Stimulated activated CD8-positive, alpha-beta memory T cell treated with anti-CD3 and anti-CD28 coated beads, Interleukin-12 subunit alpha, Interleukin-12 subunit beta, amount 100 ng/mL, for 1 hour (primary cell): ENCODE measurements around the gene WFDC11.
"Not testable (repeated sequence)": the region's sequence is repeated elsewhere in the genome, so short reads cannot be mapped to it uniquely, and the experiment has no call there.

ENCODE experiments used
- DNase-seq: peaks from one replicate; pipeline ENCODE4 v3.0.0-alpha.2; 2020; ENCODE audit warnings: low read depth

The WFDC11 gene

GRCh38 chr20:45670139-45670538 lies at the start of gene WFDC11:
TSS of gene WFDC11 (minus strand) at chr20:45670239. CDS start at chr20:45650600, 19,639 bp downstream.
- no peak for DNase-seq

DNA sequence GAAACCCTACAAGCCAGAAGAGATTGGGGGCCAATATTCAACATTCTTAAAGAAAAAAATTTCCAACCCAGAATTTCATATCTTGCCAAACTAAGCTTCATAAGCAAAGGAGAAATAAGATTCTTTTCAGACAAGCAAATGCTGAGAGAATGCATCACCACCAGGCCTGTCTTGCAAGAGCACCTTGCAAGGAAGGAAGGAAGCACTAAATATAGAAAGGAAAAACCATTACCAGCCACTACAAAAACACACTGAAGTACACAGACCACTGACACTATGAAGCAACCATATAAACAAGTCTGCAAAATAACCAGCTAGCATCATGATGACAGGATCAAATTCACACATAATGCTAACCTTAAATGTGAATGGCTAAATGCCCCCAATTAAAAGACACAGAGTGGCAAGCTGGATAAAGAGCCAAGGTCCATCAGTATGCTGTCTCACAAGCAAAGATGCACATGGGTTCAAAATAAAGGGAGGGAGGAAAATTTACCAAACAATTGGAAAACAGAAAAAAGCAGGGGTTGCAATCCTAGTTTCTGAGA lies 46.2 kb upstream of the WFDC11 start:
- DNase-seq = not testable (repeated sequence)

GRCh38 chr20:45704969-45705637 lies 35.1 kb upstream of the WFDC11 start, which contains the start of gene WFDC10B:
TSS of gene WFDC10B (minus strand) at chr20:45705019. CDS start at chr20:45685992, 19,027 bp downstream.
- no peak for DNase-seq

DNA sequence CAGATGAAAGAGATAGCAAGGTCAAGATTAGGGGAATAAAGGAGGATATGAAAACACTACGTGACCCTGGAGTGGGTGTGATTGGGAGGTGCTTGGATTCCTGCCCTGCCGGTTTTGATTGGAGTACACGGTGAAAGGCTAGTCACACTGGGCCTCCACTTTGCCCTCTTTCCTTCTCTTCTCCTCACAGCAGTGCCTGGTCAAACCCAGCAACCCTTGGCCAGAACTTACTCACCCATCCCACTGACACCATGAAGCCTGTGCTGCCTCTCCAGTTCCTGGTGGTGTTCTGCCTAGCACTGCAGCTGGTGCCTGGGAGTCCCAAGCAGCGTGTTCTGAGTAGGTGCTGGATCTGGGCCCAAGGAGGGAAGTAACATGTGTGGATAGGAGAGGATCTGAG lies 31.8 kb upstream of the WFDC11 start, which contains the start of gene WFDC13:
Gene WFDC13, plus strand, starts transcription at position 166 of the 400 bp plus-strand sequence. Its CDS starts 86 bp downstream, at position 252.
- no peak for DNase-seq

DNA sequence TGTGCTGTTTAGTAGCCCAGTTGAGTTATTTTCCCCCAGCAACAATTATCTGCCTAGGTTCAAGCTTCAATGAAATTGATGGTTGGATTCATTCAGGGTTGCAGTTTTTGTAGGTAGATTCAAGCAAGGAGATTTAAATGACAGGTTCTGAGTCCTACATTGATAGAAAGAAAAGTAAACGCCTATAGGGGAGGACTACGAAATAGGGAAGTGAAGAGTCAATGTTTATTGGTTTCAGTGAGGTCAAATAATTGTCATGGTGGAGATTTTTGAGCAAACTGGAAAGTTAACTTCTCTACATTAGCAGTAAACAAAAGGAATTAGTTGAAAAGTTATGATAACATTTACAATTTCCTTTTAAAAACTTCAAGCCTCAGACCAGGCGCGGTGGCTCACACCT lies 31.1 kb upstream of the WFDC11 start:
- no peak for DNase-seq

GRCh38 chr20:45695496-45695895 lies 25.5 kb upstream of the WFDC11 start:
- no peak for DNase-seq

GRCh38 chr20:45693346-45693745 lies 23.3 kb upstream of the WFDC11 start:
- DNase-seq = not testable (repeated sequence)

GRCh38 chr20:45685896-45686295 lies 15.9 kb upstream of the WFDC11 start:
- no peak for DNase-seq

- DNase-seq = no peak
These were observed 9.6 kb upstream of the WFDC11 start for GRCh38 chr20:45679650-45680049.

- DNase-seq = no peak
These were observed 2.7 kb upstream of the WFDC11 start for GRCh38 chr20:45672765-45673164.

DNA sequence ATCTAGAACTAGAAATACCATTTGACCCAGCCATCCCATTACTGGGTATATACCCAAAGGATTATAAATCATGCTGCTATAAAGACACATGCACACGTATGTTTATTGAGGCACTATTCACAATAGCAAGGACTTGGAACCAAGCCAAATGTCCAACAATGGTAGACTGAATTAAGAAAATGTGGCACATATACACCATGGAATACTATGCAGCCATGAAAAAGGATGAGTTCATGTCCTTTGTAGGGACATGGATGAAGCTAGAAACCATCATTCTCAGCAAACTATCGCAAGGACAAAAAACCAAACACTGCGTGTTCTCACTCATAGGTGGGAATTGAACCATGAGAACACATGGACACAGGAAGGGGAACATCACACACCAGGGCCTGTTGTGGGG lies 13.0 kb downstream of the WFDC11 start:
- DNase-seq = not testable (repeated sequence)

DNA sequence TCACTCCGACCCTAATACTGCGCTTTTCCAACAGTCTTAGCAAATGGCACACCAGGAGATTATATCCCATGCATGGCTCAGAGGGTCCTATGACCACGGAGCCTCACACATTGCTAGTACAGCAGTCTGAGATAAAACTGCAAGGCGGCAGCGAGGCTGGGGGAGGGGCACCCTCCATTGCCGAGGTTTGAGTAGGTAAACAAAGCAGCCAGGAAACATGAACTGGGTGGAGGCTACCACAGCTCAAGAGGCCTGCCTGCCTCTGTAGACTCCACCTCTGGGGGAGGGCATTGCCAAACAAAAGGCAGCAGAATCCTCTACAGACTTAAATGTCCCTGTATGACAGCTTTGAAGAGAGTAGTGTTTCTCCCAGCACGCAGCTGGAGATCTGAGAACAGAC lies 18.3 kb downstream of the WFDC11 start:
- not testable (repeated sequence) for DNase-seq

- no peak for DNase-seq
These were observed 20.7 kb downstream of the WFDC11 start for GRCh38 chr20:45649312-45649863.

DNA sequence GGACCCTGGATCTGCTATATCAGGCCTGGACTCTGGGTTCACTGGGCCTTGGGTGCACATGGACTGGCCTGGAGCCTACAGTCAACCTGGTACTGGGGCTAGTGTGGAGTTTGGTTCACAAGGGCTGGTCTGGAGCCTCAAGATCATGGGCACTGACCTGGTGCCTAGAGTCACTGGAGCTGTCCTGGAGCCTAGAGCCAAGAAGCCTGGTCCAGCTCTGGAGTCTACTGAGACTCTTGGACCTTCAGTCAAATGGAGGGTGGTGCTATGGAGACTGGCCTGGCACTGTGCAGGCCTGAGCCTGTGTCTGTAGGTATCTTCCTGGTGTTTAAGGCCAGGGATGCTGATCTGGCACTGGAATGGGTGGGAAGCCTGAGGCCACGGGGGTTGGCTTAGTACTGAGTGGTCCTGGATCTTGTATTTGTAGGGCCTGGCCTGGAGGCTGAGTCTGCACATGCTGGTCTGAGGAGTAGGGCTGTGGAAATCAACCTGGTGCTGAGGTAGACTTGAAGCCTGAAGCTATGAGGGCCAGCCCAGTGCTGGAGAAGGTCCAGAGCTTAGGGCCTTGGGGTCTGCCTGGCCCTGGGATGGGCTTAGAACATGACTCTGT lies 22.5 kb downstream of the WFDC11 start:
- DNase-seq = no peak

- no peak for DNase-seq
These were observed 23.2 kb downstream of the WFDC11 start for GRCh38 chr20:45646875-45647274.

DNA sequence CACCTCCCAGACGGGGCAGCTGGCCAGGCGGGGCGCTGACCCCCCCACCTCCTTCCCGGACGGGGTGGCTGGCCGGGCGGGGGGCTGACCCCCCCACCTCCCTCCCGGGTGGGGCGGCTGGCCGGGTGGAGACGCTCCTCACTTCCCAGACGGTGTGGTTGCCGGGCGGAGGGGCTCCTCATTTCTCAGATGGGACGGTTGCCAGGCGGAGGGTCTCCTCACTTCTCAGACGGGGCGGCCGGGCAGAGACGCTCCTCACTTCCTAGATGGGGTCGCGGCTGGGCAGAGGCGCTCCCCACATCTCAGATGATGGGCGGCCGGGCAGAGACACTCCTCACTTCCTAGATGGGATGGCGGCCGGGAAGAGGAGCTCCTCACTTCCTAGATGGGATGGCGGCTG lies 24.2 kb downstream of the WFDC11 start:
- not testable (repeated sequence) for DNase-seq

DNA sequence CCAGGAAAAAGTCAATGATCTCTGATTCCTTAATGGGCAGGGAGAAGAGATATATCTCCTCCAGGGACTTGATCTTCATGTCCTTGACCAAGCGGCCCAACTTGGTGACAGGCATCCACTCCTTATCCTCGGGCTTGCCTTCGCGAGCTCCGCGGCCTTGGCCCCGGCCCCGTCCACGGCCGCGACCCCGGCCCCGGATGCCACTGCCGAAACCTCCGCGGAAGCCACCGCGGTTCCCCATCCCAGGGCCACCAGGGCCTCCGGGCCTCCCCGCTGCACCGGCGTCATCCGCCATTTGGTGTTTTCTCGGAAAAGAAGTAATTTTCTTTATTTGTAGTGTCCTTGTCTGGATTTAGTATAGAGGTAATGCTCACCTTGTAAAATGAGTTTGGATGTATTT lies 29.0 kb downstream of the WFDC11 start:
- DNase-seq = not testable (repeated sequence)

DNA sequence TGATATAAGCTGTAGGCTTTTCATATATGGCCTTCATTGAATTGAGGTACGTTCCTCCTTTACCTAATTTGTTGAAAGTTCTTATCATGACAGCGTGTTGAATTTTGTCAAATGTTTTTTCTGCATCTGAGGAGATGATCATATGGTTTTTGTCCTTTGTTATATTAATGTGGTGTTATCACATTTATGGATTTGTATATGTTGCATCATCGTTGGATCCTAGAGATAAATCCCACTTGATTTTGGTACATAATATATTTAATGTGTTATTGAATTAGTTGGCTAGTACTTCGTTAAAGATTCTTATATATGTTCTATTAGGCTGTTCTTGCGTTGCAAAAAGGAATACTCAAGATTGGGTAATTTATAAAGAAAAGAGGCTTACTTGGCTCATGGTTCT lies 30.4 kb downstream of the WFDC11 start:
- no peak for DNase-seq

DNA sequence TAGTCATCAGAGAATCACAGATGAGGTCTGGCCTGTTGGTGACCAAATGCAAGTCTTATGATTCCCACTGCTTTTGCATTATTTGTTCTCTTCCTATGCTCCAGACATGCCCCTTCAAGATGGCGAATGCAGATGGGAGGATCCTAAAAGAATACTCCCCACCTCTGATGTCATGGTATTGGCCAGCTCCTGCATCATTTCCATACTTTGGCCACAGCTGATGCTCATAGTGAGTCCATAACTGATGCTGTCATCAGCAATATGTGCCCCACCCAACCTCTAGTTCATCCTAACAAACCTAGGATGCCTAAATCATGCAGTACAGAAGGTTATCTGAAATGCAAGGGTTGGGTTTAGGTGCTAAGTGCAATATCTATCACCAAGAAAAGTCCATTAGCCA lies 33.5 kb downstream of the WFDC11 start:
- DNase-seq = no peak

DNA sequence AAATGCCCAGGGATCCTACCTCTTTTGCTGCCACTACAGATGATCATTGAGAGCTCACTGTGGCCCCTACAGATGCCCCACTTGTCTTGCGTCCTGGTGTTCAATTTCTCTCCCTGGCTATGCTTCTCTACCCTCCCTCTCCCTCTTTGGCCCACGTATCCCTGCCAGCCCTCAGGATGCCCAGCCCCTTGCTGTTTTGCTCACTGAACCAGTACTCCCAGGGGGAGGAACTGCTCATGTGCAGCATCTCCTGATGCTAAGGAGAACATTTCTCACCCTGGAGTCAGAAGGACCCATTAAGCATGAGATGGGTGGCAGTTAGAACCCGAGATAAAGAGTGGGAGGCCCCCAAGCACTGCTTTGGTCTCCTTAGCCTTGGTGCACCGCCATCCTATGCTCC lies 38.9 kb downstream of the WFDC11 start, which contains the start of gene WFDC9:
Gene WFDC9, minus strand, starts transcription at position 101 of the 400 bp plus-strand sequence. CDS start 21,103 bp downstream, outside the sequence.
- DNase-seq = no peak

- DNase-seq = no peak
These were observed 39.7 kb downstream of the WFDC11 start for GRCh38 chr20:45630371-45630770.

DNA sequence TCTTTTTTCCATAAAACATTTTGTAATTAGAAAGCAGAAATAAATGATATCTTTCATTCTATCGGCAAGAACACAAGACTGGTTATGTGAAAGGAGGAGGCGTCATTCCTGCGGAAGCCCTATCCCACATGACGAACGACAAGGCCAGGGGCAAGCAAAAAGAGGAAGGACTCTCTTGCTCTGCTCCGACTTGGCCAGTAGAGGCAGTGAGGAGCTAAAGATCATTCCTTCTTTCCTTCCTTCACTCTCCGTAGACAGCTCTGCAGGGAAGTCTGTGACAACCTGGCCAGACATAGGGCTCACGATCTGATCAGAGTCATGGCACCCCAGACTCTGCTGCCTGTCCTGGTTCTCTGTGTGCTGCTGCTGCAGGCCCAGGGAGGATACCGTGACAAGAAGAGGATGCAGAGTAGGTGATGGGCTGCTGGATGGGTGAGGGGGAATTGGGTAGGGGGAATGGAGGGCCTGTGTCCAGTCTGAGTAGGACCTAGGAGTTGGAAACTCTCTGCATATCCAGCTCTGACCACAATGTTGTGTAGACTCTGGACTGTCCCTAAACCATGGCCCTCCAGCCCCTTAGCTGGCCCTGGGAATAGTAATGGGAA lies 40.4 kb downstream of the WFDC11 start, which contains the start of gene WFDC10A:
Gene WFDC10A, plus strand, starts transcription at position 244 of the 605 bp plus-strand sequence. Its CDS starts 75 bp downstream, at position 319.
- DNase-seq = no peak
